HG02763 (cell line): ENCODE data around the gene TRPV5.

Source experiments
- ATAC-seq: cut with Tn5 transposase; IDR thresholded peaks from one replicate; pipeline ENCODE4 v1.9.1; 2021; ENCODE audit warnings: mild to moderate bottlenecking, moderate library complexity; ENCODE audit not compliant: unreplicated experiment

Gene TRPV5

GRCh38 chr7:142859411-142859810 is 74.1 kb downstream of the TRPV5 start:
- no peak for ATAC-seq
